CD4-positive, alpha-beta T cell (primary cell): ENCODE data around the gene PTPRM. TPM values are rescaled to one million over a fixed set of nuclear protein-coding genes. Genes with fewer than 3 reads are reported as not detected.

Experiments used
- ATAC-seq: fragments of 200-7000 bp; cut with Tn5 transposase; one replicate; pipeline ENCODE4 v1.10.0; 2022; ENCODE audit warnings: mild to moderate bottlenecking; ENCODE audit not compliant: poor library complexity
- CTCF ChIA-PET: fragments of 350-600 bp; sonication (Branson Sonifier 250); formaldehyde crosslinking; loops from one replicate; lab custom pipeline; 2021; ENCODE audit warnings: antibody characterized with exemption, inconsistent platforms; lab: Charles Lee
- POLR2A ChIA-PET: fragments of 350-600 bp; sonication (Branson Sonifier 250); formaldehyde crosslinking; loops from one replicate; lab custom pipeline; 2021; ENCODE audit warnings: antibody characterized with exemption, inconsistent platforms; lab: Charles Lee
- DNase-seq, 14 experiments: peaks; one replicate each; pipeline ENCODE4 v3.0.0-alpha.2; 2013 to 2020; ENCODE audit warnings: mixed read lengths in 2 of 14
- H3K27ac ChIP-seq, 2 donors: one replicate each; pipeline versions ENCODE4 v1.5.1 to v1.7.0; 2013; ENCODE audit warnings: low read length in 2 of 2, low read depth in 1 of 2, mild to moderate bottlenecking in 1 of 2
- H3K27me3 ChIP-seq, 2 experiments: 1 replicate in 1 of 2; 2 replicates in 1 of 2; pipeline versions ENCODE4 v1.6.1 to v1.7.0; 2013; ENCODE audit warnings: low read length in 2 of 2, control low read depth in 1 of 2, mild to moderate bottlenecking in 1 of 2, moderate library complexity in 1 of 2; ENCODE audit not compliant: insufficient read depth in 2 of 2, control insufficient read depth in 1 of 2
- H3K36me3 ChIP-seq: one replicate; pipeline ENCODE4 v1.6.1; 2013; ENCODE audit warnings: low read length, control low read depth; ENCODE audit not compliant: insufficient read depth
- H3K4me1 ChIP-seq: one replicate; pipeline ENCODE4 v1.6.1; 2013; ENCODE audit warnings: low read length, control low read depth; ENCODE audit not compliant: insufficient read depth
- H3K4me3 ChIP-seq: one replicate; pipeline ENCODE4 v1.5.1; 2013; ENCODE audit warnings: mild to moderate bottlenecking, low read length, moderate library complexity
- H3K9me3 ChIP-seq, 2 experiments: 1 replicate in 1 of 2; 2 replicates in 1 of 2; pipeline versions ENCODE4 v1.6.1 to v1.7.0; 2013; ENCODE audit warnings: low read length in 2 of 2, mild to moderate bottlenecking in 2 of 2, control low read depth in 1 of 2, moderate library complexity in 1 of 2; ENCODE audit not compliant: control insufficient read depth in 1 of 2, insufficient read depth in 1 of 2
- H3K27ac Mint-ChIP-seq: one replicate; pipeline ENCODE4 v1.8.0; 2020; ENCODE audit warnings: mixed read lengths
- H3K27me3 Mint-ChIP-seq: one replicate; pipeline ENCODE4 v1.8.0; 2021; ENCODE audit warnings: mixed read lengths
- H3K36me3 Mint-ChIP-seq: one replicate; pipeline ENCODE4 v1.8.0; 2021; ENCODE audit warnings: low read depth, mixed read lengths
- H3K4me1 Mint-ChIP-seq: one replicate; pipeline ENCODE4 v1.8.0; 2021; ENCODE audit warnings: low read depth, mixed read lengths
- H3K4me3 Mint-ChIP-seq: one replicate; pipeline ENCODE4 v1.8.0; 2020; ENCODE audit warnings: mild to moderate bottlenecking, mixed read lengths
- H3K9me3 Mint-ChIP-seq: one replicate; pipeline ENCODE4 v1.8.0; 2020; ENCODE audit warnings: mixed read lengths
- intact Hi-C, 2 experiments: fragments of 100-400 bp; cut with DNase I in 1 of 2; cut with micrococcal nuclease in 1 of 2; formaldehyde crosslinking; loops; one replicate each; pipeline versions ENCODE4 v1.15.1 to v1.9.0; 2023 to 2025; cut with DNase I, micrococcal nuclease
- total RNA-seq, 174 experiments: library from RNA in 2 of 174; stranded (reverse) in 2 of 174; gene quantifications; one replicate each; pipeline ENCODE4 v1.2.3 and lab custom pipeline; 2021 to 2026
- TF ChIP-seq, protein P1 (sequence below): fragments of 200-600 bp; IDR thresholded peaks from one replicate; pipeline ENCODE4 v1.8.0; 2022; ENCODE audit warnings: antibody characterized with exemption, mild to moderate bottlenecking

Gene PTPRM
- total RNA-seq, 2 experiments from 2014 or later, result 21.7 to 21.9 TPM

DNA sequence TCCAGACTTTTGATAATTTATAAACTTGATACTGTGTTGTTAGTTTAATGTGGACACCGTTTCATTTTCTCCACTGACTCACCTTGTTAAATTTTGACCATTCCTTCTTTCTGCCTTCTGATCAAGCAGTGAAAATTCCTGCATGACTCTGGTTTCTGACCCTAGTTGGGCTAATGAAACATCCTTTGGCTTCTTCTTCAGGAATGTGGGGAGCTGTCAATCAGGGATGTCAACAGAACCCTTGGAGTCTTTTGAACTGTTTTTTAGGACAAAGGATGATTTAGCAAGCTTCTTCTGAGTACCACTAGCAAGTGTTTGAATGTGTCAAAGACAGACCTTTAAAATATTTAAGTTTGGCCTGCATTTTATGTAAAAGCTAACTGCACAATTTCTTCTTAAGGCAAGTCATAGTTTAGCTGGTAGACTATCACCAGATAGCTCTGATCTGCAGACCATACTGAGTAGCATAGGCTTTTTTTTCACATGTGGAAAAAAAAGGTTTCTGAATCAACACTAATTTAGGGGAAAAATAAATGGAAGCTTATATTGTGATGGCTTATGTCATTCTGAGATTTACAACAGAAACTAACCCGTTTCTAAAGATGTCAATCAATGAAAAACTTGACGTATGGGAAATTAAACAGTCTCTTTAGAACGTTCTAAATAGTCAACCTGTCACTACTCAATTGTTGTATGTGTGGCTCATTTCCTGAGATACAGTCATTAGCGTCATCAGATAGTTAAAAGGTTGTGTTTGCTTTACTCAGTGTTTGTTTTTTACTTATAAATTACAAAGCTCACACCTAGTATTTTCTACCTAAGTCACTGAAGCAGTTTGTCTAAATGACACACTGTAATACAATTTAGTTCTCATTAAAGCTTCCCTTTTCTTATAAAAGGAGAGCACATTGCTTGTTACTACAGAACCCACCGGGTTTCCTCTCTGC is 311.4 kb downstream of the PTPRM start:
- Histone ChIP-seq H3K9me3 (peaks cover 0 to 3% of the 10 kb centered on the region in 2 experiments), H3K4me3 (no peak overlapping the region), H3K27me3 (no peaks in the 10 kb centered on the region), H3K36me3 (no peaks in the 10 kb centered on the region), H3K4me1 (no peaks in the 10 kb centered on the region), H3K27ac (no peak overlapping the region)
- Mint-ChIP-seq H3K4me1 (no peaks in the 10 kb centered on the region), H3K4me3 (no peak overlapping the region), H3K27ac (no peak overlapping the region), H3K36me3 (no peaks in the 10 kb centered on the region), H3K27me3 (no peaks in the 10 kb centered on the region), H3K9me3 (no peaks in the 10 kb centered on the region)
- ChIA-PET POLR2A (interaction anchor here (0.6 kb wide), 1 partner anchor 12 kb away, joined by 3 read pairs; no protein-coding TSS in a partner anchor), CTCF (no interaction called here)
- DNase-seq (no peak), ATAC-seq (no peak)
- intact Hi-C loops, result no loop called here
- TF ChIP-seq, protein P1, sequence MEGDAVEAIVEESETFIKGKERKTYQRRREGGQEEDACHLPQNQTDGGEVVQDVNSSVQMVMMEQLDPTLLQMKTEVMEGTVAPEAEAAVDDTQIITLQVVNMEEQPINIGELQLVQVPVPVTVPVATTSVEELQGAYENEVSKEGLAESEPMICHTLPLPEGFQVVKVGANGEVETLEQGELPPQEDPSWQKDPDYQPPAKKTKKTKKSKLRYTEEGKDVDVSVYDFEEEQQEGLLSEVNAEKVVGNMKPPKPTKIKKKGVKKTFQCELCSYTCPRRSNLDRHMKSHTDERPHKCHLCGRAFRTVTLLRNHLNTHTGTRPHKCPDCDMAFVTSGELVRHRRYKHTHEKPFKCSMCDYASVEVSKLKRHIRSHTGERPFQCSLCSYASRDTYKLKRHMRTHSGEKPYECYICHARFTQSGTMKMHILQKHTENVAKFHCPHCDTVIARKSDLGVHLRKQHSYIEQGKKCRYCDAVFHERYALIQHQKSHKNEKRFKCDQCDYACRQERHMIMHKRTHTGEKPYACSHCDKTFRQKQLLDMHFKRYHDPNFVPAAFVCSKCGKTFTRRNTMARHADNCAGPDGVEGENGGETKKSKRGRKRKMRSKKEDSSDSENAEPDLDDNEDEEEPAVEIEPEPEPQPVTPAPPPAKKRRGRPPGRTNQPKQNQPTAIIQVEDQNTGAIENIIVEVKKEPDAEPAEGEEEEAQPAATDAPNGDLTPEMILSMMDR, result no peak

DNA sequence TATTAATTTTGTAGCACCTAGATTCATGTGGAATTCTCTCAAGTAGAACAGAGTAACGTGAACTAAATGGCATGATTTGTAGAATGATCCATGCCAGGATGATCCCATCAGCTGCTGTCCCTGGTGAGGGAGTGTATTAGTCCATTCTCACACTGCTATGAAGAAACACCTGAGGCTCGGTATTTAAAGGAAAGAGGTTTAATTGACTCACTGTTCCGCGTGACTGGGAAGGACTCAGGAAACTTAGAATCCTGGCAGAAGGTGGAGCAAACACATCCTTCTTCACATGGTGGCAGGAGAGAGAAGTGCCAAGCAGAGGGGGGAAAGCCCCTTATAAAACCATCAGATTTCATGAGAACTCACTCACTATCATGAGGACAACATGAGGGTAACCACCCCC is 312.6 kb downstream of the PTPRM start:
- intact Hi-C loops, result no loop called here
- H3K27me3 ChIP-seq, result no peaks in the 10 kb centered on the region
- no peak for DNase-seq

DNA sequence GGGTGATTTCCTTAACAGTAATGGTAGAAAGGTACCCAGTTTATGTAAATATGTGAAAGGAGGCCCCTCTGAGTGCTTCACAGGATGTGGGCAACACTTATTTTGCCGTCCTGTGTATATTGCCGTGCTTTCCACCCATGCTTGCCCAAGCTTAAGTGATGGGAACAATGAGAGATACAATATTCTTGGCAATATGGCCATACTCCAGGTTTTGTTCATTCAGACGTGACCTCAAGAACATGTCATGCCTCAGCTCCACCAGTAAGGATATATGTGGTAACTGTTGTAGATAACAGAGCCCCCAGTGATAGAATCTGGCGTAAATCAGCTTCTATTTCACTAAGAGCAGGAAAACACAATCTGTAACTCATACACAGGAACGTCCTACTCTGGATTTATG is 318.7 kb downstream of the PTPRM start:
- H3K36me3 Mint-ChIP-seq, result no peaks in the 10 kb centered on the region
- DNase-seq (peak in 1 of 14 experiments; percentile 3), ATAC-seq (no peak)
- POLR2A ChIA-PET, result interaction anchor here (0.6 kb wide), 1 partner anchor 95 kb away, joined by 3 read pairs; no protein-coding TSS in a partner anchor
- no peaks in the 10 kb centered on the region for H3K9me3 Mint-ChIP-seq
- CTCF ChIA-PET, result no interaction called here
- Histone ChIP-seq H3K27me3 (no peaks in the 10 kb centered on the region), H3K4me3 (no peak overlapping the region), H3K4me1 (no peaks in the 10 kb centered on the region), H3K27ac (no peak overlapping the region), H3K36me3 (no peaks in the 10 kb centered on the region), H3K9me3 (no peaks in the 10 kb centered on the region)
- intact Hi-C loops, result no loop called here
- H3K4me3 Mint-ChIP-seq, result no peak overlapping the region
- H3K27me3 Mint-ChIP-seq, result no peaks in the 10 kb centered on the region
- no peaks in the 10 kb centered on the region for H3K4me1 Mint-ChIP-seq
- no peak overlapping the region for H3K27ac Mint-ChIP-seq
- TF ChIP-seq, protein P1, result no peak

More for the DNA sequence above, 312.6 kb downstream of the PTPRM start:
- no peaks in the 10 kb centered on the region for H3K36me3 Mint-ChIP-seq
- ChIA-PET CTCF (no interaction called here), POLR2A (no interaction called here)
- no peak overlapping the region for H3K4me3 Mint-ChIP-seq
- TF ChIP-seq, protein P1, result no peak
- no peak overlapping the region for H3K27ac Mint-ChIP-seq
- H3K9me3 ChIP-seq, result peaks cover 0 to 3% of the 10 kb centered on the region in 2 experiments
- H3K4me3 ChIP-seq, result no peak overlapping the region
- H3K9me3 Mint-ChIP-seq, result no peaks in the 10 kb centered on the region
- ATAC-seq, result no peak
- no peaks in the 10 kb centered on the region for H3K4me1 Mint-ChIP-seq
- no peaks in the 10 kb centered on the region for H3K4me1 ChIP-seq
- H3K36me3 ChIP-seq, result no peaks in the 10 kb centered on the region
- H3K27me3 Mint-ChIP-seq, result no peaks in the 10 kb centered on the region
- no peak overlapping the region for H3K27ac ChIP-seq
